Psoas muscle (tissue), 8 donors: ENCODE results near the gene PAFAH1B1. TPM values are rescaled to one million over a fixed set of nuclear protein-coding genes. Genes with fewer than 3 reads are reported as not detected.

Experiments used
- ATAC-seq, 4 donors: fragments of 200-7000 bp; cut with Tn5 transposase; one replicate each; pipeline ENCODE4 v1.9.1; 2020; ENCODE audit warnings: moderate library complexity in 3 of 4, mild to moderate bottlenecking in 2 of 4
- DNase-seq, 2 donors: peaks; one replicate each; pipeline ENCODE4 v3.0.0-alpha.2; 2020
- H3K27ac ChIP-seq: fragments of 200-600 bp; one replicate; pipeline ENCODE4 v1.8.0; 2022
- H3K27me3 ChIP-seq, 3 donors: fragments of 200-600 bp in 1 of 3; one replicate each; pipeline versions ENCODE4 v1.6.1 to v1.8.0; 2013 to 2022; ENCODE audit warnings: low read length in 2 of 3, mild to moderate bottlenecking in 2 of 3, moderate library complexity in 1 of 3; ENCODE audit not compliant: insufficient read depth in 3 of 3
- H3K36me3 ChIP-seq, 2 donors: fragments of 200-600 bp in 1 of 2; one replicate each; pipeline versions ENCODE4 v1.6.1 to v1.8.0; 2013 to 2022; ENCODE audit warnings: low read depth in 1 of 2, mild to moderate bottlenecking in 1 of 2, moderate library complexity in 1 of 2; ENCODE audit not compliant: insufficient read depth in 1 of 2
- H3K4me1 ChIP-seq: fragments of 200-600 bp; one replicate; pipeline ENCODE4 v1.8.0; 2022
- H3K4me3 ChIP-seq: fragments of 200-600 bp; one replicate; pipeline ENCODE4 v1.8.0; 2022; ENCODE audit warnings: mild to moderate bottlenecking
- H3K9me3 ChIP-seq: fragments of 200-600 bp; one replicate; pipeline ENCODE4 v1.8.0; 2022
- WGBS, 3 donors: extraction: QIAGEN DNeasy Blood & Tissue Kit; methylation state at CpG; one replicate each; pipeline versions ENCODE4 v1.1.6 to v1.1.7; 2013; 5-methylcytosine and 5-hydroxymethylcytosine counted together
- intact Hi-C, 2 donors: fragments of 100-400 bp; cut with DNase I; formaldehyde crosslinking; loops; one replicate each; pipeline versions ENCODE4 v1.11.0 to v1.14.2; 2022
- polyA plus RNA-seq, 3 donors: library from polyadenylated mRNA; stranded (reverse); fragments of 200-250 nt; gene quantifications; one replicate each; pipeline ENCODE4 v1.2.3, GENCODE V29; 2013
- total RNA-seq, 4 donors: library from RNA; stranded (reverse); fragmentation: NEBNext Ultra II Directional in 2 of 4; extraction: Animal tissue kit (Norgen Biotek cat#: 25700) in 2 of 4; gene quantifications; one replicate each; pipeline versions ENCODE4 v1.2.1 to v1.2.4, GENCODE V29; 2021 to 2023
- TF ChIP-seq, protein P1 (sequence below): fragments of 200-600 bp; IDR thresholded peaks from one replicate; pipeline ENCODE4 v1.8.0; 2022; ENCODE audit warnings: antibody characterized with exemption
- donor health status: healthy with polysubstance abuse.
- donor health status: DM: no; HTN: no; CAD: no; lungs with moderate emphysema.
- donor health status: Bipolar disorder and iron deficiency.
- donor health status: healthy.
- donor health status: DM: yes; HTN: yes; CAD: no.
- donor health status: DM: no; HTN: no; CAD: no.
- donor health status: DM: no; HTN: no; CAD: no.
- donor health status: DM: yes; HTN: yes; CAD: no.

PAFAH1B1 gene
- total and polyA plus RNA-seq, 7 donors: 43.8 to 168 (median 141) TPM

DNA sequence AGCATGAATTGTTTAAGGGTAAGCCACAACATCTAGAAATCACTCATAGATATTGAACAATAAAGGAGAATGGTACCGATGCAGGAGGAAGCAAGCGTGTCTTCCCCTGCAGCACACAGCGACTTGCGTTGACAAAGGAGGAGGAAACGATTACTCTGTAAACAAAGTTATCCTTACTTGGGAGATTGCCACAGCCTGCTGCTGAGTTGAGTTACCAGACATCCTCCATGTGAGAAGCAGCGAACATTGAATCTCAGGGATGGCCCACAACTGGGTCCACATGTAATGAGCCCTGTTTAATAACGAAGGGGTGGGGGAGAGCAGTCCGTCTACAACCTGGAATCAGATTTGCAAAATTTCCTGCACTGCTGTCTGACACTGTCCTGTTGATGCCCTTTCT lies 90.5 kb downstream of the PAFAH1B1 start:
- Histone ChIP-seq H3K9me3 (no peaks in the 10 kb centered on the region), H3K36me3 (peaks cover 0 to 61% of the 10 kb centered on the region in 2 donors), H3K4me3 (no peak overlapping the region), H3K4me1 (peaks cover 34% of the 10 kb centered on the region), H3K27ac (no peak overlapping the region), H3K27me3 (no peaks in the 10 kb centered on the region)
- DNase-seq: no peak
- TF ChIP-seq, protein P1, sequence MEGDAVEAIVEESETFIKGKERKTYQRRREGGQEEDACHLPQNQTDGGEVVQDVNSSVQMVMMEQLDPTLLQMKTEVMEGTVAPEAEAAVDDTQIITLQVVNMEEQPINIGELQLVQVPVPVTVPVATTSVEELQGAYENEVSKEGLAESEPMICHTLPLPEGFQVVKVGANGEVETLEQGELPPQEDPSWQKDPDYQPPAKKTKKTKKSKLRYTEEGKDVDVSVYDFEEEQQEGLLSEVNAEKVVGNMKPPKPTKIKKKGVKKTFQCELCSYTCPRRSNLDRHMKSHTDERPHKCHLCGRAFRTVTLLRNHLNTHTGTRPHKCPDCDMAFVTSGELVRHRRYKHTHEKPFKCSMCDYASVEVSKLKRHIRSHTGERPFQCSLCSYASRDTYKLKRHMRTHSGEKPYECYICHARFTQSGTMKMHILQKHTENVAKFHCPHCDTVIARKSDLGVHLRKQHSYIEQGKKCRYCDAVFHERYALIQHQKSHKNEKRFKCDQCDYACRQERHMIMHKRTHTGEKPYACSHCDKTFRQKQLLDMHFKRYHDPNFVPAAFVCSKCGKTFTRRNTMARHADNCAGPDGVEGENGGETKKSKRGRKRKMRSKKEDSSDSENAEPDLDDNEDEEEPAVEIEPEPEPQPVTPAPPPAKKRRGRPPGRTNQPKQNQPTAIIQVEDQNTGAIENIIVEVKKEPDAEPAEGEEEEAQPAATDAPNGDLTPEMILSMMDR: no peak
- intact Hi-C loops: no loop called here
- 62 to 71% (median 70%) methylated on average over 8 of the region's 8 CpGs for WGBS, 3 donors
- ATAC-seq: no peak

DNA sequence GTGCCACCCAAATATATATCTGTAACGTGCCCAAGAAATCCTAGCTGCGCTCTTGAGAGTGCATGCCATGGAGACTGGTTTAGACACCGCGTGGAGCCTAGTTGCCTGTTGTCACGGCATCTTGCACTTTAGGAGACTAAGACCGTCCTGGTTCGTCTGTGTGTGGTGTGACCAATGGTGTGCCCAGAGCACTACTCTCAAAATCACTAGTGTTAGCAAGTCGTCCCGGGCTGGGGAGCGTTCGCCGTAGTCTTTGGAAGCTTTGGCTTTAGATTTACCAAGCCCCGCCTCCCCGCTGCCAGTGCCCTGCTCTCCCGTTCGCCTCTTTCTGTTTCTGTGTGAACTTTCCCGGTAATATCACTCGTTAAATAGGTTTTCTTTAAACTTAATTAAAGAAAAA lies 91.1 kb downstream of the PAFAH1B1 start:
- H3K4me1 ChIP-seq: peaks cover 38% of the 10 kb centered on the region
- no peaks in the 10 kb centered on the region for H3K27me3 ChIP-seq
- WGBS, 3 donors: 81 to 90% (median 81%) methylated on average over 18 of the region's 18 CpGs
- ATAC-seq (no peak), DNase-seq (no peak)
- TF ChIP-seq, protein P1: no peak
- H3K4me3 ChIP-seq: no peak overlapping the region
- intact Hi-C loops: no loop called here
- H3K36me3 ChIP-seq: peaks cover 0 to 58% of the 10 kb centered on the region in 2 donors
- H3K27ac ChIP-seq: no peak overlapping the region
- no peaks in the 10 kb centered on the region for H3K9me3 ChIP-seq

DNA sequence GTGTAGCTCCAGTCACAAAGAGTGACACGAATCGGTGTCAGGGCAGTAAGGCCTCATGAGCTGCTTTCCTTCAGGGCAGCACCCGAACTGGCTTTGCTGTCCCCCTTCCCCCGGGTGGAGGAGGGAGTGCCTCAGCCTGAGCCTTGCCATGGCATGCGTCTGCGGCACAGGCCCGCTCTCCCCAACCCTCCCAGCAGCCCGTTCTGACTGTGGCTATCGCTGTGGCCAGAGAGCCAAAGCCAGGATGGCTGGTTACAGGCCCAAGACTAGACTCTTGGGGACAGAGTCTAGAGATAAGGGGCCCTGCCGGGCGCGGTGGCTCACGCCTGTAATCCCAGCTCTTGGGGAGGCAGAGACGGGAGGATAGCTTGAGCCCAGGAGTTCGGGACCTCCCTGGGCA lies 92.2 kb downstream of the PAFAH1B1 start:
- DNase-seq (peak in 1 of 2 donors; percentile 56), ATAC-seq (peak in 3 of 4 donors; percentile 2 to 7 (median 4))
- H3K27me3 ChIP-seq: no peaks in the 10 kb centered on the region
- H3K27ac ChIP-seq: peak overlapping the region; percentile 73
- H3K4me3 ChIP-seq: no peak overlapping the region
- H3K4me1 ChIP-seq: peaks cover 38% of the 10 kb centered on the region
- intact Hi-C loops: loop anchor here (2.0 kb wide), 1 partner anchor 21 kb away; no protein-coding TSS in a partner anchor
- TF ChIP-seq, protein P1: no peak
- H3K36me3 ChIP-seq: peaks cover 0 to 55% of the 10 kb centered on the region in 2 donors
- H3K9me3 ChIP-seq: no peaks in the 10 kb centered on the region
- WGBS, 3 donors: 71 to 86% (median 71%) methylated on average over 15 of the region's 15 CpGs

DNA sequence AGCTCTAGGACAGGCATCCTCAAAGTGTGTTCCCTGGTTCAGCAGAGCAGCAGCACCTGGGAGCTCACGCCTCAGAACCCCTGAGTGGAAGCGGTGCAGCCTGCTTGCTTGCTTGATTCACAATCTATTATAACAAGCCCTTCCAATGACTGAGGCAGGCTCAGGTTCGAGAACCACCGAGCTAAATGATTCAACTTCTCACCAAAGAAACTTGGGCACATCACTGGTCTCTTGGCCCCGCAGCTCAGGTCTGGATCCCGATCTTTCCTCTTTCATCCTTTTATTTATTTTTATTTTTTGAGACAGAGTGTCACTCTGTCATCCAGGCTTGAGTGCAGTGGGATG lies 93.6 kb downstream of the PAFAH1B1 start:
- Histone ChIP-seq H3K27me3 (no peaks in the 10 kb centered on the region), H3K36me3 (peaks cover 0 to 53% of the 10 kb centered on the region in 2 donors), H3K27ac (peak overlapping the region; percentile 73), H3K9me3 (no peaks in the 10 kb centered on the region), H3K4me3 (no peak overlapping the region), H3K4me1 (peaks cover 38% of the 10 kb centered on the region)
- ATAC-seq (no peak), DNase-seq (no peak)
- 52 to 81% (median 58%) methylated on average over 6 of the region's 6 CpGs for WGBS, 3 donors
- TF ChIP-seq, protein P1: no peak
- intact Hi-C loops: loop anchor here (2.0 kb wide), 1 partner anchor 20 kb away; no protein-coding TSS in a partner anchor
